Osteoblast (primary cell): ENCODE measurements around the gene JAZF1. TPM values are rescaled to one million over a fixed set of nuclear protein-coding genes. Genes with fewer than 3 reads are reported as not detected.
"Not testable (repeated sequence)": the region's sequence is repeated elsewhere in the genome, so short reads cannot be mapped to it uniquely, and the experiment has no call there.

Source experiments
- DNase-seq: peaks from one replicate; pipeline ENCODE4 v3.0.0; 2011; ENCODE audit warnings: low spot score, mixed read lengths; ENCODE audit not compliant: insufficient read length; ENCODE audit errors: missing footprints
- H2AFZ ChIP-seq: 2 replicates; pipeline ENCODE4 v1.6.0; 2011; ENCODE audit warnings: mild to moderate bottlenecking, low read length
- H3K27ac ChIP-seq: 2 replicates; pipeline ENCODE4 v1.5.1; 2011; ENCODE audit warnings: mild to moderate bottlenecking, low read depth, low read length, moderate library complexity
- H3K27me3 ChIP-seq: 2 replicates; pipeline ENCODE4 v1.6.0; 2012; ENCODE audit warnings: mild to moderate bottlenecking, control low read depth, inconsistent platforms, low read length, moderate library complexity; ENCODE audit not compliant: insufficient read depth
- H3K36me3 ChIP-seq: 2 replicates; pipeline ENCODE4 v1.5.1; 2011; ENCODE audit warnings: mild to moderate bottlenecking, low read length, control low read depth, moderate library complexity; ENCODE audit not compliant: insufficient read depth
- H3K4me1 ChIP-seq: 2 replicates; pipeline ENCODE4 v1.5.1; 2011; ENCODE audit warnings: mild to moderate bottlenecking, low read length, control low read depth, moderate library complexity; ENCODE audit not compliant: insufficient read depth
- H3K4me2 ChIP-seq: 2 replicates; pipeline ENCODE4 v1.6.0; 2011; ENCODE audit warnings: mild to moderate bottlenecking, low read length; ENCODE audit not compliant: insufficient read depth
- H3K4me3 ChIP-seq: fragments of 200-600 bp; sonication (generic); 3 replicates; pipeline ENCODE4 v1.5.1; 2012; ENCODE audit warnings: mild to moderate bottlenecking, low read length, inconsistent platforms; ENCODE audit not compliant: insufficient read depth
- H3K79me2 ChIP-seq: 2 replicates; pipeline ENCODE4 v1.6.0; 2012; ENCODE audit warnings: mild to moderate bottlenecking, low read length, control low read depth, inconsistent platforms; ENCODE audit not compliant: insufficient read depth
- H3K9me3 ChIP-seq: 2 replicates; pipeline ENCODE4 v1.5.1; 2011; ENCODE audit warnings: low read depth, low read length, control low read depth
- H4K20me1 ChIP-seq: 2 replicates; pipeline ENCODE4 v1.6.0; 2012; ENCODE audit warnings: mild to moderate bottlenecking, low read length, control low read depth; ENCODE audit not compliant: insufficient read depth
- CTCF ChIP-seq: IDR thresholded peaks from 2 replicates; pipeline ENCODE4 v1.5.1; 2011; ENCODE audit warnings: mild to moderate bottlenecking, low read depth, low read length, moderate library complexity; ENCODE audit errors: extremely low read depth
- total RNA-seq: library from RNA; depleted of rRNA; stranded (reverse); fragments of >200 nt; gene quantifications from 2 replicates; pipeline ENCODE4 v1.2.3, GENCODE V29; 2012

JAZF1 gene
- total RNA-seq, 1 donor: 15.9 TPM

- no peak overlapping the region for H3K4me3 ChIP-seq
- no peak for TF ChIP-seq CTCF
- H3K9me3 ChIP-seq: no peaks in the 10 kb centered on the region
- H3K79me2 ChIP-seq: peaks cover 2% of the 10 kb centered on the region
- no peaks in the 10 kb centered on the region for H3K27me3 ChIP-seq
- H3K4me2 ChIP-seq: peak overlapping the region; percentile 24
- DNase-seq: no peak
- H3K27ac ChIP-seq: peak overlapping the region; percentile 27
- H4K20me1 ChIP-seq: no peaks in the 10 kb centered on the region
- H3K4me1 ChIP-seq: peaks cover 31% of the 10 kb centered on the region
- H3K36me3 ChIP-seq: no peaks in the 10 kb centered on the region
- H2AFZ ChIP-seq: peak overlapping the region; percentile 1
These were observed 257.5 kb downstream of the JAZF1 start for GRCh38 chr7:27922907-27923641.

- H3K4me1 ChIP-seq: peaks cover 38% of the 10 kb centered on the region
- not testable (repeated sequence) for H3K4me2 ChIP-seq, H3K27me3 ChIP-seq, H3K9me3 ChIP-seq, H3K4me3 ChIP-seq, H3K79me2 ChIP-seq, H2AFZ ChIP-seq, DNase-seq, H4K20me1 ChIP-seq, H3K36me3 ChIP-seq
- H3K27ac ChIP-seq: peak overlapping the region; percentile 27
These were observed 258.2 kb downstream of the JAZF1 start for GRCh38 chr7:27922389-27922788.

- Histone ChIP-seq H3K4me3 (no peak overlapping the region), H3K27me3 (no peaks in the 10 kb centered on the region), H4K20me1 (no peaks in the 10 kb centered on the region), H3K4me1 (peaks cover 40% of the 10 kb centered on the region), H3K79me2 (peaks cover 2% of the 10 kb centered on the region), H3K27ac (peak overlapping the region; percentile 11), H2AFZ (no peak overlapping the region), H3K36me3 (no peaks in the 10 kb centered on the region), H3K4me2 (peak overlapping the region; percentile 60), H3K9me3 (no peaks in the 10 kb centered on the region)
- DNase-seq: no peak
- TF ChIP-seq CTCF: peak; percentile 73
These were observed 259.3 kb downstream of the JAZF1 start for GRCh38 chr7:27921081-27921836.

- peak overlapping the region; percentile 11 for H3K27ac ChIP-seq
- H3K27me3 ChIP-seq: no peaks in the 10 kb centered on the region
- H3K4me2 ChIP-seq: peak overlapping the region; percentile 60
- H3K4me1 ChIP-seq: peaks cover 40% of the 10 kb centered on the region
- no peaks in the 10 kb centered on the region for H4K20me1 ChIP-seq
- no peak for DNase-seq
- no peaks in the 10 kb centered on the region for H3K9me3 ChIP-seq
- no peak overlapping the region for H2AFZ ChIP-seq
- no peaks in the 10 kb centered on the region for H3K36me3 ChIP-seq
- peaks cover 2% of the 10 kb centered on the region for H3K79me2 ChIP-seq
- H3K4me3 ChIP-seq: no peak overlapping the region
- no peak for TF ChIP-seq CTCF
These were observed 260.2 kb downstream of the JAZF1 start for GRCh38 chr7:27920281-27920946.
